Measurements from ENCODE around the gene COA1. TPM values are rescaled to one million over a fixed set of nuclear protein-coding genes. Genes with fewer than 3 reads are reported as not detected.
"Not testable (repeated sequence)": the region's sequence is repeated elsewhere in the genome, so short reads cannot be mapped to it uniquely, and the experiment has no call there.

COA1 gene
- total RNA-seq, 6 donors from 2014 or later, result 37.5 to 65.9 (median 44.9) TPM

GRCh38 chr7:43628431-43628830 lies 100.9 kb downstream of the COA1 start:
- Histone ChIP-seq H3K36me3 (peaks cover 0 to 55% (median 21%) of the 10 kb centered on the region in 4 donors), H3K9me3 (no peaks in the 10 kb centered on the region), H3K27ac (no peak overlapping the region), H3K27me3 (no peaks in the 10 kb centered on the region), H3K4me3 (no peak overlapping the region), H3K4me1 (peaks cover 9 to 34% (median 13%) of the 10 kb centered on the region in 4 donors)
- no peak for DNase-seq
- no peak for ATAC-seq (ENCODE audit: low FRiP score in 2 of 2)
- TF ChIP-seq CTCF (IDR thresholded peaks at IDR 0.05), result no peak
- no peak for TF ChIP-seq EP300 (IDR thresholded peaks at IDR 0.05)
- TF ChIP-seq POLR2AphosphoS5 (IDR thresholded peaks at IDR 0.05), result no peak
- TF ChIP-seq POLR2A (IDR thresholded peaks at IDR 0.05), result no peak
- WGBS, 2 donors, result 86 to 98% methylated on average over 2 of the region's 2 CpGs

- not testable (repeated sequence) for H3K27ac ChIP-seq; DNase-seq; H3K27me3 ChIP-seq; H3K9me3 ChIP-seq; ATAC-seq (ENCODE audit: low FRiP score in 2 of 2); H3K4me3 ChIP-seq
- Histone ChIP-seq H3K36me3 (peaks cover 0 to 52% (median 20%) of the 10 kb centered on the region in 4 donors), H3K4me1 (peaks cover 9 to 36% (median 13%) of the 10 kb centered on the region in 4 donors)
- WGBS, 2 donors, result 93 to 98% methylated on average over 3 of the region's 3 CpGs
Measured at GRCh38 chr7:43627798-43628197, 101.5 kb downstream of the COA1 start.

GRCh38 chr7:43626695-43627094 lies 102.6 kb downstream of the COA1 start:
- WGBS, 2 donors, result 76 to 81% methylated on average over 2 of the region's 2 CpGs
- H3K9me3 ChIP-seq, result no peaks in the 10 kb centered on the region

GRCh38 chr7:43625980-43626379 lies 103.3 kb downstream of the COA1 start:
- no peak overlapping the region for H3K4me3 ChIP-seq
- H3K27ac ChIP-seq, result peak overlapping the region; percentile 21 to 67 (median 40)
- H3K9me3 ChIP-seq, result no peaks in the 10 kb centered on the region
- DNase-seq (no peak), ATAC-seq (ENCODE audit: low FRiP score in 2 of 2) (no peak)
- WGBS, 2 donors, result 48 to 53% methylated on average over 4 of the region's 4 CpGs
- peaks cover 9 to 37% (median 13%) of the 10 kb centered on the region in 4 donors for H3K4me1 ChIP-seq
- TF ChIP-seq POLR2AphosphoS5 (IDR thresholded peaks at IDR 0.05) (no peak), POLR2A (IDR thresholded peaks at IDR 0.05) (no peak), EP300 (IDR thresholded peaks at IDR 0.05) (no peak), CTCF (IDR thresholded peaks at IDR 0.05) (no peak)
- peaks cover 0 to 47% (median 15%) of the 10 kb centered on the region in 4 donors for H3K36me3 ChIP-seq
- H3K27me3 ChIP-seq, result no peaks in the 10 kb centered on the region

More at GRCh38 chr7:43626695-43627094, 102.6 kb downstream of the COA1 start:
- Histone ChIP-seq H3K27me3 (no peaks in the 10 kb centered on the region), H3K4me1 (peaks cover 9 to 37% (median 13%) of the 10 kb centered on the region in 4 donors), H3K27ac (peak overlapping the region in 3 of 4 donors; percentile 34 to 67 (median 46)), H3K4me3 (no peak overlapping the region), H3K36me3 (peaks cover 0 to 45% (median 18%) of the 10 kb centered on the region in 4 donors)
- TF ChIP-seq CTCF (IDR thresholded peaks at IDR 0.05) (no peak), EP300 (IDR thresholded peaks at IDR 0.05) (no peak), POLR2A (IDR thresholded peaks at IDR 0.05) (no peak), POLR2AphosphoS5 (IDR thresholded peaks at IDR 0.05) (no peak)
- no peak for ATAC-seq (ENCODE audit: low FRiP score in 2 of 2)
- DNase-seq, result no peak

- Histone ChIP-seq H3K27ac (peak overlapping the region in 3 of 4 donors; percentile 21 to 67 (median 46)), H3K9me3 (no peaks in the 10 kb centered on the region), H3K4me1 (peaks cover 9 to 37% (median 13%) of the 10 kb centered on the region in 4 donors), H3K36me3 (peaks cover 2 to 48% (median 15%) of the 10 kb centered on the region in 4 donors), H3K27me3 (no peaks in the 10 kb centered on the region), H3K4me3 (no peak overlapping the region)
- DNase-seq (no peak), ATAC-seq (ENCODE audit: low FRiP score in 2 of 2) (peak in 1 of 2 donors; percentile 44)
- TF ChIP-seq EP300 (IDR thresholded peaks at IDR 0.05) (no peak), POLR2AphosphoS5 (IDR thresholded peaks at IDR 0.05) (peak in 1 of 2 donors; percentile 33), CTCF (IDR thresholded peaks at IDR 0.05) (no peak), POLR2A (IDR thresholded peaks at IDR 0.05) (no peak)
Measured at GRCh38 chr7:43625453-43625852, 103.9 kb downstream of the COA1 start.

All from upper lobe of left lung (tissue), 6 donors.